ENCODE data around the gene CSRP2.

CSRP2 gene

DNA sequence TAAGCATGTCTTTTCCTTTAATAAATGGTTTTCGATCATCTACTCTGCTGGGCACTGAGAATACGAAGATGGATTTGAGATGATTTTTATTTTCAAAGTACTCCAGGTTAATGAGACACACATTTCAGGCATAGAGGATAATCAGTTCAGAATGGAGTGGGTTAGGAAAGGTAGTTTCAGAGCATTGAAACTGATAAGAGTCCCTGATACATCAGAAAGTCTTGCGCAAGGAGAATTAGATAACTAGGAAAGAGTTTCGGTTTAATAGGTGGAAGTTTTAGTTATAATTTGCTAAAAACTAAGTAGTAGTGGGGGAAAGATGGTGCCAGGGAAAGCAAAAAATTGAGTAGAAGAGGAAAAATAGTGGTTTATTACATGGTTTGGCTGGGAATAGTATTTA lies 64.8 kb downstream of the CSRP2 start:
- DNase-seq = no peak
- Histone ChIP-seq H3K4me1 (no peaks in the 10 kb centered on the region), H3K36me3 (peaks cover 6% of the 10 kb centered on the region; the same call in 1 of the 2 replicates), H3K4me3 (ENCODE audit: low read depth, low read length) (no peak overlapping the region), H3K9me3 (no peaks in the 10 kb centered on the region), H3K27me3 (no peaks in the 10 kb centered on the region)
- TF ChIP-seq, protein P1, sequence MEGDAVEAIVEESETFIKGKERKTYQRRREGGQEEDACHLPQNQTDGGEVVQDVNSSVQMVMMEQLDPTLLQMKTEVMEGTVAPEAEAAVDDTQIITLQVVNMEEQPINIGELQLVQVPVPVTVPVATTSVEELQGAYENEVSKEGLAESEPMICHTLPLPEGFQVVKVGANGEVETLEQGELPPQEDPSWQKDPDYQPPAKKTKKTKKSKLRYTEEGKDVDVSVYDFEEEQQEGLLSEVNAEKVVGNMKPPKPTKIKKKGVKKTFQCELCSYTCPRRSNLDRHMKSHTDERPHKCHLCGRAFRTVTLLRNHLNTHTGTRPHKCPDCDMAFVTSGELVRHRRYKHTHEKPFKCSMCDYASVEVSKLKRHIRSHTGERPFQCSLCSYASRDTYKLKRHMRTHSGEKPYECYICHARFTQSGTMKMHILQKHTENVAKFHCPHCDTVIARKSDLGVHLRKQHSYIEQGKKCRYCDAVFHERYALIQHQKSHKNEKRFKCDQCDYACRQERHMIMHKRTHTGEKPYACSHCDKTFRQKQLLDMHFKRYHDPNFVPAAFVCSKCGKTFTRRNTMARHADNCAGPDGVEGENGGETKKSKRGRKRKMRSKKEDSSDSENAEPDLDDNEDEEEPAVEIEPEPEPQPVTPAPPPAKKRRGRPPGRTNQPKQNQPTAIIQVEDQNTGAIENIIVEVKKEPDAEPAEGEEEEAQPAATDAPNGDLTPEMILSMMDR (IDR thresholded peaks at IDR 0.05; ENCODE audit: low read depth, low read length) = no peak

DNA sequence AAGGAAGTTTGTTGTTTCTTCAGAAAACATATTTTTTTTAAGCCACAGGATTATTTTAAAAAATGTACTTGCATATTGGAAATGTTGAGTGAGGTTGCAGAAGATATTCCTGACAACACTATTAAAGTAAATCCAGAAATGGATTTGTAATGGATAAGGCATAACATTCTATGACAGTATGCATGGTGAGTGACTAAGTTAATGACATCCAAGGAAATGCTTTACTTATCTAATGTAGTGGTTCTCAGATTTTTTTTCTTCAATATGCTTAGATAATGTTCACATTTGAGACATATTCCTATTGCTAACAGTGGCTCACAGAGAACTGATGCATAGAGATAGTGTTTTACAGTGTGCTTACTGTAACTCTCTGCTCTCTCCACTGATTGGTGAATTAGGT lies 65.6 kb downstream of the CSRP2 start:
- TF ChIP-seq, protein P1 (IDR thresholded peaks at IDR 0.05; ENCODE audit: low read depth, low read length) = no peak
- Histone ChIP-seq H3K36me3 (peaks cover 6% of the 10 kb centered on the region; the same call in 1 of the 2 replicates), H3K9me3 (no peaks in the 10 kb centered on the region), H3K4me3 (ENCODE audit: low read depth, low read length) (no peak overlapping the region), H3K4me1 (no peaks in the 10 kb centered on the region), H3K27me3 (no peaks in the 10 kb centered on the region)
- DNase-seq = no peak

DNA sequence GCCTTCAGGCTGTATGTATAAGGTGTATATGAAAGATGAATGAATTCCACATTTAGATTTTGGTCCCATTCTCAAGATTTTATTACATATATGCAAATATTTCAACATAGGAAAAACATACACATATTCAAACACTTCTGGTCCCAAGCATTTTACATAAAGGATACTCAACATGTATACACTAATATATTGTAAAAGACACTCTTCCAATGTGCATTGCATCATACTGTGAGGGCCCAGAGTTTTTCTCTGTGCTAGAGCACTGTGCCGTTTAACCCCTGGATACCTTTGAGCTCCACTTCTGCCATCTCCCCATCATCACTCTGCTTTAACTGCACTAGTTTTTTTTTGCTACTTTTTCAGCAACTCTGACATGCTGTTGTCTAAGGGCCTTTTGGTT lies 66.8 kb downstream of the CSRP2 start:
- Histone ChIP-seq H3K4me1 (no peaks in the 10 kb centered on the region), H3K27me3 (no peaks in the 10 kb centered on the region), H3K9me3 (no peaks in the 10 kb centered on the region), H3K4me3 (ENCODE audit: low read depth, low read length) (no peak overlapping the region), H3K36me3 (peaks cover 6% of the 10 kb centered on the region)
- no peak for DNase-seq
- TF ChIP-seq, protein P1 (IDR thresholded peaks at IDR 0.05; ENCODE audit: low read depth, low read length) = no peak

DNA sequence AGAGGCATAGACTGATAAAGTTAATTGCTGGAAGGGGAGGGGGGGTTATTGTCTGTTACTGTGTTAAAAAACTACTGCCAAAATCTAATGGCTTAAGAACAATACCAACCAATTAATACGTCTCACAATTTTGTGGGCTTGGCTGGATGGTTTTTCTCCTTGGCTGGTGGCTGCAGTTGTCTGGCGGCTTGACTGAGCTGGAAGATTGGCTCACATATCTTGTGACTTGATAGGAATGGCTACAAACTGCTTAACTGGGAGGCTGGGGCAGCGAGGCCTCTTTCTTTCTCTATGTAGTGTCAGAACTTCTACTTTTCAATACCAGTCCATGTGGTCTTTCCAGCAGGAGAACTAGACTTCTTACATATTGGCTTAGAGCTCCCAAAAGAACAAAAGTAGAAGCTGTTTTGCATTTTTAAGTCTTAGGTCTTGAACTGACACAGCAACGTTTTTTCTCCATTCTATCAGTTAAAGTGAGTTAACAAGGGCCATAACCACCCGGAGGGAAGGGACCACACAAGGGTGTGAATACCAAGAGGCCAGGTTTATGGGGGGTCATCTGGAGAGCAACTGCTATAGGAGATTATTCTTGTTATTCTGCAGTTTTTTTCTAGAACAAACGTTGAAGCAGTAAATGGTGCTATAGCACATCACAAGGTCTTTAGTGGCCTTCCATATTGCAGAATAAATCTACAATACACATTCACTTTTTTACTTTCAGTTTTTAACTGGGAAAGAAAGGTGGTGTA lies 68.0 kb downstream of the CSRP2 start:
- no peak overlapping the region for H3K4me3 ChIP-seq (ENCODE audit: low read depth, low read length)
- no peak for DNase-seq
- TF ChIP-seq, protein P1 (IDR thresholded peaks at IDR 0.05; ENCODE audit: low read depth, low read length) = no peak
- no peaks in the 10 kb centered on the region for H3K4me1 ChIP-seq
- H3K27me3 ChIP-seq = no peaks in the 10 kb centered on the region
- peaks cover 10% of the 10 kb centered on the region for H3K36me3 ChIP-seq
- H3K9me3 ChIP-seq = no peaks in the 10 kb centered on the region
